ENCODE data around the gene CEP112. TPM values are rescaled to one million over a fixed set of nuclear protein-coding genes. Genes with fewer than 3 reads are reported as not detected.
"Not testable (repeated sequence)": the region's sequence is repeated elsewhere in the genome, so short reads cannot be mapped to it uniquely, and the experiment has no call there.

CEP112 gene
- total RNA-seq, 1 experiment from 2014 or later: 1.3 TPM

DNA sequence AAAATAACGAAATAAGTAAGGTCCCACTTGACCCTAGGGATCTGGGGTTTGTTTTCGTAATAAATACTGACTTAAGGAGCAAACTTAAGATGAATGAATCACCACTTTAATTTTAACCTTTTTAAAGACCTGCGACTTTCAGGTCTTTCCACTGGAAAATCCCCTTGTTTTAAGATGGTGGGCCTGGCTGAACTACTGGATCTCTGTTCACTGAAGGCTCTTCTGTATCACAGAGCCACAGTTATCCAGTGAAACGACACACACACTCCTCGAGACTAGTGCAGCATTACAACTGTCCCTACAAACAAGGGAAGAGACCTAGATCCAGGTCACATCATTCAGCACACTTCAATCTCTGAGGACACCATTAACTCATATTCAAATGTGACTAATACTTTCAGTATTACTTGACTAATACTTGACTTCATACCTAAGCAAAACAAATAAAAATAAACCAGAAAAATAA is 299.0 kb downstream of the CEP112 start:
- no peak for DNase-seq (ENCODE audit: low spot score)

DNA sequence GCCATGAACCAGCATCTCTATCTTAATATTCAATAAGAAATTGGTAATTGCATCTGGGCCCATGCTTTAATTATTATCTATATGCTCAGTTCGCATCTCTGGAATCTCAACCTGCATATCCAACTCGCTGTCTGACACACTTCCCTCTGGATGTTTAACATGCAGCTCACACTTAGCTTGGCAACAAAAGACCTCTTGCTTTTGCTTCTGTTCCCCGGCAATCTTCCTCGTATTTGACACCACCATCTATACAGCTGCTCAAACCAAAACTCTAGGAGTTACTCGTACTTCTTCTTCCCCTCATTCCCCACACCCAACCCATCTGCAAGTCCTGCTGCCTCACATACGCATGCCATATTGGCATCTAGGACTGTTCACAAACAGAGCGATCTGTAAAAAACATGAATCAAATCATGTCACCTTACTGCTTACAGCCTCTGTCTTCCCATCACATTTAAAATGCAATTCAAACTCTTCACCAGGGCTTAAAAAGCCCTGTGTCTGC is 300.6 kb downstream of the CEP112 start:
- no peak for DNase-seq (ENCODE audit: low spot score)

DNA sequence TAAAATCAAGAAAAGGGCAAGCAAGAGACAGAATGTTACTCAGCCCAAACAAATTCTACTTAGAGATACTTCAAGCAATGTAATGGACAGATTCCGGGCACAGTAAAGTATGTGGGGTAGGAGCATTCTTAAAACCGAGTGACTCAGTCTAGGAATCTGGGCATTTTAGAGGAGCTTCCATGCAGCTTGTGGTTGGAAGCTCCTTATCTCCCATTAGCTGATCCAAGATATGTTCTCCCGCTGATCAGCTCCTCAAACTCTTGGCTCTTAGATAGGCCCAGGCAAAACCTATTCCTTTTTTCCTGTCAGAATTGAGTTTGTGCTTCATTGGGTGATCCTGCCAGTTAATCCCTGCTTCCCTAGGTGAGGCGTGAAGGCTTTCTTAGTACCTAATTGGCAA is 303.3 kb downstream of the CEP112 start:
- DNase-seq (ENCODE audit: low spot score): no peak

DNA sequence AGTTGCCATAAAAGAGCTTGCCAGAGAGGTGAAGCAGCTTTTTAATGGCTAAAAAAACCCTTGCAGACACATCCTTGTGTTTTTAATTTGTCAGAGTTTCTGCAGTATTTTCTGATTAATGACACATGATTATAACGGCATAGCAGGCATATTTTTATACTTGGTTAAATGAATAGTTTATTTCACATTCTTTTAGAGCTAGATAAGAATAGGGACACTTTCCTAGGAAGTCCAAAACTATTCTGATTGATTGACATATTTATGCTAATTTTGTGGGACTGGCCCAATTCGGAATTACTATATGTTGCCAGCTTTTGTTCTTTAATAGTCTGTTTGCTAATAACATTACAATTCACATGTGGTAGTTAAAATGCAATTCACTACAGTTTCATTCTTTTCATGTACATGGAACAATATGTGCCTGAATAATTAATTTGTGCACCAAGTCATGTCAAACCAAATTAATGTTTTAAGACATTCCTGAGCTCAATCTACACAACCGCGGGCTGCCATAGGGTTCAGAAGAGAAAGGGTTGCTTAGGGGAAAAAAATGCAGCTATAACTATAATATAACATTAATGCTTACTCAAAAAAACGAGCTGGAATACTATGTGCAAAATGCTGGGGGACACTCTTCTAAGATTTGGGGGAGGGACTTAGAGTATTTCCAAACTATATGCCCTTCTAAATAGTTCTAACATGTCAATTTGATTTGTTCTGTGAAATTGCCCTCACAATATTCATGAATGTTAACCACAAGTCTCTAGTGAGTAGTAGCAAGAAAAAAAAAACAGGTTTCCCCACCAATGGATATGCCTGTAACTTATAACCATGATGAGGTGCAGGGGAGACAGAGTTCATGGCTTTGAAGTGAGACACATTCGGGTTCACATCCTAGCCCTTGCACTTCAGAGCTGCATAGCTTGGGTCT is 305.4 kb downstream of the CEP112 start:
- DNase-seq (ENCODE audit: low spot score): no peak

DNA sequence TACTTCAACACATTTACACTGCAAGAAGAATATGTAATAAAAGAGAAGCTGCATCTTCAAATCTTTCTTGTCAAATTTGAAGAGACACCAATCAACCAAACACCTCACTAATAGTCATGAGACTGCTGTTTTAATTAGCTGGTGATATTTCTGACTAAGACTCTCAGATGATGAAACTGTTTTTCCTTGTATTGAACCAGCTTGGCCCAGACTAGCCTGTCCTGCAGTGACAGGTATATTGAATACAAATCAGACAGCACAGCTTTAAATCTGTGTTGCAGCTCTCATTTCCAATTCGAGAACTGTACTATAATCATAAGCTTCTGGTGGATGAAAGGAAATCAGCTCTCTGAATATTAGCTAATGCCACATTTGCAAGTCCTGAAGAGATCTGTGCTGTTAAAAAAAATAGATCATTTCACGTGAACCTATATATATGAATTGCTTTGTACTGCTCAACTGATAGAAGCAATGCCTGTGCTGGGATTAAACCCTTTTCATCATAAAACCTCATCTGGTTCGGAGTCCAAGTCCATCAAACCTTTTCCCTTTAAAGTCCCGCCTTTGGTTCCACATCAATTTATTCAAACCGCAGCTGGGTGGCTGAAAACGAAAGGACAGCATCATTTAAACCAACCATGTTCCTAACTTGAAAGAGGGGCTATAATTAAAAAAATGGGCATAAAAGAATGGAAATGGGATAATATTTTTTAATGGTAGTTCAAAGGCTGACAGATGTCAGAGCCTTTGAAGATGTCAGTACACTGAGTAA is 306.2 kb downstream of the CEP112 start:
- no peak for DNase-seq (ENCODE audit: low spot score)

DNA sequence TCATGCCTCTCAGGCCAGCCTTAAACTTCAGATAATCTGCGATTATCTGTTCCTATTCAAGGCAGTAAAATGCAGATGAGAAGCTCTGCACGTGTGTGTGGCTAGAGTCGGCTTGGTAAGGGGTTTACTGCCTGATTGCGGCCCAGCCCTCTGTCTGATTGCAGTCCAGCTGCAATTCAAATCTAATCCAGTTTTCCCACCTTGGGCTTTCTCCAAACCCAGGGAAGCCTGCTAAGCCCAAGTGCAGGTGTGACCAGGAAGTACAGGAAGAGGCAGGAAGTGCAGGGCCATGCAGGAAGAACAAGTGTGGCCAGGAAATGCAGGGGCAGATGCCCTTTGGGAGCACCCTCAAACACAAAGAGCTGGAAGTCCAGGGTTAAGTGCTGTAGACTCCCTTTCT is 314.9 kb downstream of the CEP112 start:
- DNase-seq (ENCODE audit: low spot score): no peak

DNA sequence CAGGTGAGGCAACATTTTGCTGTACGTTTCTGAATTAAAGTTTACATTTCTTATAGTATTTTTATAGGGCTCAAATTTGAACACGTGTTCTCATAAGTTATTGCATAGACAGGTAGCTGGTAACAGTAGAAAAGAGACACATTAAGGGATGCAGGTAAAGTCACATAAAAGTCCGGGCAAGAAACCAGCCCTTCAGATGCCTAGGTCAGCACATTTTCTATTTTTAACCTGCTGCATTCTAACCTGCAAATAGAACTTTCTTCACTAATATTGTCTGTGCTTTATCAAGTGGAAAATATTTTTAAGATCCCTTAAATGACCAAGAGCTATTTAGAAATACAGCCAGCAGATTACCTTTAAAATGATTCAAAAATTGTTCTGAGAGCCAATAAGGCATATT is 323.1 kb downstream of the CEP112 start:
- no peak for DNase-seq (ENCODE audit: low spot score)

DNA sequence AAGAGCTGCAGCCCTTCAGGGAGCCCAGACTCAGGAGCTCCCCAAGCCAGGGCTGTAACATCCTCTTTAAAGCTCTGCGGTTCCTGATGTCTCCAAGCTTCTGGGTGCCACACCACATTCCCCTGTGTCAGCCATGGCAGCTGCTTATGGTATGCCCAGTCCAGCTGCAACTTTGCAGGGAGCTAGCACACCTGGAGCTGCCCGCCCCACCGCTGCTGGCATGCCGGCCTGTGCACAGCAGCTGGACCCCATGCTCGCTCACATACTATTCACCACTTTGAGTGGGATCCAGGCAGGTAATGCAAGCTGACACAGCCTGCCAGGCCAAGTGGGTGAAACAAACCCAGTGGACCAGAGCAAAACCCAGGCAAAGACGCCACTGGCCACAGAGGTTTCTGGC is 324.9 kb downstream of the CEP112 start:
- DNase-seq (ENCODE audit: low spot score): no peak

DNA sequence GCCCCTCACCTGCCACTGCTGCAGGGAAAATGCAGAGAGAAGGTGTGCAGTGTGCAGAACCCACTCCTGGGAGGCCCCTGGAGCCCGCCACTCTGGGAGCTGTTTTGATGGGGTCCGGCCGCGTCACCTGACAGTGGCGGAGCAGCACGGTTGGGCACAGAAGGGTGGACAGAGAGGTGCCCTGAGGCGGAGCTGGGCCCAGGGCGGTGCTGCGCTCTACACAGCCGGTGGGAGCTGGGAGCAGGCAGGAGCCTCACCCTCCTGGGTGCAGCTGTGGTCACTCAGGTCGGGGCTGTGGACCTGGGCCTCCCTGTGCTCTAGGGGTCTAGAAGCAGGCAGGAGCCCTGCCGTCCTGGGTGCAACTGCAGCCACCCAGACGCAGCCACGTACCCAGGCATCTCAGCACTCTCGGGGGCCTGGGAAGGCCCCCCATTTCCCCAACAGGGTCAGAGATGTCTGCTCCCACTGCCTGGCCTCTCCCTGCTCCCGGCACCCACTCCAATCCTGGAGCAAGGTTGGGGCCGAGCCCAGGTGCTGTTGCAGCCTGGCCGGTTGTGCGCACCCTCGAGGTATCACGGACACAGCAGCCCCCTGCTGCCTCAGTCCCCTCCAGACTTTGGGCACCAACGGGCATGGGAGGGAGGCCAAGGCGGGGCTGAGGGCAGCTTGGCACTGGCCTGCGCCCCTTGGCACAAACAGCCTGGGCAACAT is 326.1 kb downstream of the CEP112 start:
- DNase-seq (ENCODE audit: low spot score): no peak

DNA sequence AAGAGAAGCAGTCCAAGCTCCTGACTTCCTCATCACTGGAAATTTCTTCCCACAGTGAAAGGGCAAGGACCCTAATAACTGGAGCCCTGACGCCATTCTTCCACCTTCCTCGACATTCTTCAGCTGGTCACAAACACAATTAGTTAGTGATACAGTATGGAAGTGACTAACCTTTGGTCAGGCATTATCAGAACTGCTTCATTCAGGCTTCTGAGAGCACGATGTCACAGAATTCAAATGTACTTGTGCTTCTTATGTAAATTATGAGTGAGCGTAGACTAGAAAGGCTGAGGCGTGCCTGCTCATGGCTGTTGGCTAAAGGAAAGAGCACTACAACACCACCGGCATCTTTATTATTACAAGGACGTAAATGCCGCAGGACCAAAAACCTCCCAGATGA is 327.5 kb downstream of the CEP112 start:
- DNase-seq (ENCODE audit: low spot score): no peak

DNA sequence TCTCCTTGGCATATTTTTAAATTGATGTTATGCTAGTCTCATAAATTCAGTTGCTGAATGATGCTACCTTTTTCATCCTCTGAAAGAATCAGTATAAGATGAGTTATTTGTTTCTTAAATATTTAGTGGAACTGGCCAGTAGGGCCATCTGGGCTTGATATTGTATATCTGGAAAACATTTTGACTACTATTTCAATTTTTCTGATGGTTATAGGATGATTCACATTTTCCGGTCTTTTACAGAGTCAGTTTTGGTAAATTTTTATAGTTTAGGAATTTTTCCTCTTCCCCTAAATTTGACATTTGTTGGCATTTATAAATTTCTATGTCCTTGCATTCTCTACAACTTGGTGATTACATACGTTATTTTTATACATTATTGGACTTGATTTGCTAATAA is 334.2 kb downstream of the CEP112 start:
- DNase-seq (ENCODE audit: low spot score): no peak

DNA sequence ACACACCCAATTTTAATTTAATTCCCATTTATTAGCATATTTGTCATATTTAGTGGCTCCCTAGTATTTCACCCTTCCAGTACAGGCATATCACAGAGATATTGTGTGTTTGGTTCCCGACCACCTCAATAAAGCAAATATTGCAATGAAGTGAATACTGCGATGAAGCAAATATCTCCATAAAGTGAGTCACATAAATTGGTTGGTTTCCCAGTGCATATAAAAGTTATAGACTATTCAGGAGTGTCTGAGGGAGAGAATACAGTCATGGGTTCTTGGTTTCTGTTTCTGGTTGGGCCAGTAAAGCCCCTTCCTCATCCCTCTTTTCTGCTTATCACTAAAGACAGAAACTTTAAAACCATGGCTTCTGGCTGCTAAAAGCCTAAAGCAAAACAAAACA is 335.1 kb downstream of the CEP112 start:
- no peak for DNase-seq (ENCODE audit: low spot score)

DNA sequence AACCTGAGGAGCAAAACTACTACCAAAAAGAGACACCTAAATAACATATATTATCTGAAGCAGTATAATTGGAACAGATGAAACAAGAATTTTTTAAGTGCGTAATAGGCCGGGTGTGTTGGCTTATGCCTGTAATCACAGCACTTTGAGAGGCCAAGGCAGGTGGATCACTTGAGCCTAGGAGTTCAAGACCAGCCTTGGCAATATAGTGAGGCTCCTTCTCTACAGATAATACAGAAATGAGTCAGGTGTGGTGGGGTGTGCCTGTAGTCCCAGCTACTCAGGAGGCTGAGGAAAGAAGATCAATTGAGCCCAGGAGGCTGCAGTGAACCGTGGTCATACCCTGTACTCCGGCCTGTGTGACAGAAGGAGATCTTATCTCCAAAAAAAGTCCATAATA is 336.3 kb downstream of the CEP112 start:
- DNase-seq (ENCODE audit: low spot score): no peak

DNA sequence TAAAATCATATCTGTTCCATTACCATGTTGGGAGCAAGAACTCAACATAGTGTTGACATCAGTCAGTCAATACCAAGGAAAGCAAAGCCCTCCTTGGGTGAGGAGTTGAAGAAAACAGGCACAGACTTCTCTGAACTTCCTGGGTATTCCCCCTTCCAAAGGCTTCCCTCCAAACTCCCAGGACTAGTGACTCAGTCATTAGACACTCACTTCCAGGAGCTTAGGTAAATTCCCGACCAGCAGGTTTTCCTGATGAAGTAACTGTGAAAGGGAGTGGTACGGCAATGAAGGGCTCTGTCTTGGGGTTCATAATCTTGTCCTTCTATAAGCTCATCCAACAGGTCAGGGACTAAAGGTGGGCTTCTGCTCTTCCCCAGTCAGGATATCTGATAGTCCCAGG is 336.7 kb downstream of the CEP112 start:
- DNase-seq (ENCODE audit: low spot score): peak; percentile 64

DNA sequence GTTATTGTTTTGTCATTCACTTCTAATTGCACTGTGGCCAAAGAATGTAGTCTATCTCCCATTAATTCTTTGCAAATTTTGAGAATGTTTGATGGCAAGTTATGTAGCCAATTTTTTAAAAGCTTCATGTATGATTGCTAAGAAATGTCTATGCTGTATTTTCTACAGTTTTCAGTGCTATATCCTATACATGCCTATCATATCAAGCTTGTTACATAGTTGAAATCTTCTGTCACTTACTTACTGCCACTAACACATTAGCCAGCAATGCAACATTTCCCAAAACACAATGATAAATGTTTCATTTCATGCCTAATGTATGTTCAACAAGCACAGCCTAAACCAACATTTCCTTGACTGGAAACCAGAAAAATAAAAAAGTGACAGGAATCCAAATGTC is 338.1 kb downstream of the CEP112 start:
- DNase-seq (ENCODE audit: low spot score): no peak

DNA sequence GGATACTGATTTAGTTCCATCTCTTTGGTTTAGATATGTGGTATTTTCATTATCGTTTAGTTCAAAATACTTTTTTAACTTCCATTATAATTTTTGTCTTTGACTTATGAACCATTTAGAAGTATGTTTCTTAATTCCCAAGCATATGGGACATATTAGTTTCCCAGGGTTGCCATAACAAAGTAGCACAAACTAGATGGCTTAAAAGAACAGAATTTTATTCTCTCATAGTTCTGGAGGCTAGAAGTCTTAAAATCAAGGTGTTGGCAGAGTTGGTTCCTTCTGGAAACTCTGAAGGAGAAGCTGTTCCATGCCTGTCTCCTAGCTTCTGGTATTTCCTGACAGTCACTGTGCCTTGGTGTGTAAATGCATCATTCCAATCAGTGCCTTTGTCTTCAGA is 339.0 kb downstream of the CEP112 start:
- DNase-seq (ENCODE audit: low spot score): no peak

DNA sequence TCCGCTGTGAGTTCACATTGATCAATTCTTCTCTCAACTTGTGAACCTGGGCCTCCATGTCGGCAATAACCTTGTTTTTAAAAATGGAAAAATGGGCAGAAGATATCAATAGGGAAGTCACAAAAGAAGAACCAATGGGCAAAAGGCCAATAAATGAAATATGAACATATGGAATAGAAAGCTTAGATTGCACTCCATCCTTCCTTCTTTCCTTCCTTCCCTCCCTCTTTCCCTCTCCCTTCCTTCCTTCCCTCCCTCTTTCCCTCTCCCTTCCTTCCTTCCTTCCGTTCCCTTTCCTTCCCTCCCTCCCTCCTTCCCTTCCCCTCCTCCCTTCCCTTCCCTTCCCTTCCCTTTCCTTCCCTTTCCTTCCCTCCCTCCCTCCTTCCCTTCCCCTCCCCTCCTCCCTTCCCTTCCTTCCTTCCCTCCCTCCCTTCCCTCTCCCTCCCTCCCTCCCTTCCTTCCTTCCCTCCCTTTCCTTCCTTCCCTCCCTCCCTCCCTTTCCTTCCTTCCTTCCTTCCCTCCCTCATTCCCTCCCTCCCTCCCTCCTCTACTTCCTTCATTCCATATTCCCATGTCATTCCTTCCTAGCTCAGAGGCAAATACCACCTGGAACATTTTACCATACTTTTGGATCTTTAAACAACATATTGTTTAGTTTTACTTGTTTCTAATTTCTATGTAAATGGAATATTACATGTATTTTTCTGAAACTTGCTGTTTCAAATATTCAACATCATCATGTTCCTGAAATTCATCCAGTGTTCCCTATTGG is 339.8 kb downstream of the CEP112 start:
- no peak for DNase-seq (ENCODE audit: low spot score)

DNA sequence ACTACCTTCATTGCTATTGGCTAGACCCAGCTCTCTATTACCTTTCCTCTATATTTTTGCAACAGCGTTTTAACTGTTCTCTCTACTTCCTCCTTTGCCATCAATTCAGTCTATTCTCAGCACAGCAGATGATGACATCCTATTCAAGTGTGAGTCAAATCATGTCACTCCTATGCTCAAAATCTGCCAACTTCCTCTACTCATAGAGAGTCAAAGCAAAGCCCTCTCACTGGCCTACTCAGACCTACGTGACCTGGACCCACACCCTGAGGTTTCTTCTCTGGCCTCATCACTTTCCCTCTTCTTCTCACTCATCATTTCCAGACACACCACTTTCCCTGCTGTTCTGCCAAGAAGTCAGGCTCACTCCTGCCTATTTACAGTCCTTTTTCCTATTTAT is 341.4 kb downstream of the CEP112 start:
- DNase-seq (ENCODE audit: low spot score): no peak

DNA sequence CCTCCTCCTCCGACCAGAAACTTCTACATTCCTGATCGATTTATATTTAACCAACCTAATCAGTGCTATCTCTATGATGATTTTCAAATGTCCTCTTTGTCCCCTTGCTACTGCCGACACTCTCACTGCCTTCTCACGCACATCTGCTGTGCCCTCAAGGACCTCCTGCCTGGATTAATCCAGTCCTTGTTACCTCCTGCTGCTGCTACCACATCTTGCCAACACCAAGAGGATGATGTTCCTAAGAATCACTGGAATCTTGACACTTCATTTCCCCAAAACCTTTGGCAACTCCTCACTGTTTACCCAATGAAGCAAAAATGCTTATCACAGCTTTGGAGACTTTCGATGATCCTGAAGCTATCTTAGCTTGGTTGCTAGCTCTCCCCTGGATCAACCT is 343.2 kb downstream of the CEP112 start:
- no peak for DNase-seq (ENCODE audit: low spot score)

DNA sequence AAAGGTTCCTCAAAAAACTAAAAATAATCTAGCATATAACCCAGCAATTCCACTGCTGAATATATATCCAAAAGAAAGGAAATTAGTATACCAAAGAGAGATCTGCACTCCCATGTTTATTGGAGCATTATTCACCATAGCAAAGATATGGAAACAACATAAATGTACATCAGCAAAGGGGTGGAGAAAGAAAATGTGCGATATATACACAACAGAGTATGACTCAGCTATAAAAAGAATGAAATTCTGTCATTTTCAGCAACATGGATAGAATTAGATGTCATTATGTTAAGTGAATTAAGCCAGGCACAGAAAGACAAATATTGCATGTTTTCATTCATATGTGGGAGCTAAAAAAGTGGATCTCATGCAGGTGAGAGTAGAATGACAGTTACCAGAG is 350.8 kb downstream of the CEP112 start:
- DNase-seq (ENCODE audit: low spot score): no peak

DNA sequence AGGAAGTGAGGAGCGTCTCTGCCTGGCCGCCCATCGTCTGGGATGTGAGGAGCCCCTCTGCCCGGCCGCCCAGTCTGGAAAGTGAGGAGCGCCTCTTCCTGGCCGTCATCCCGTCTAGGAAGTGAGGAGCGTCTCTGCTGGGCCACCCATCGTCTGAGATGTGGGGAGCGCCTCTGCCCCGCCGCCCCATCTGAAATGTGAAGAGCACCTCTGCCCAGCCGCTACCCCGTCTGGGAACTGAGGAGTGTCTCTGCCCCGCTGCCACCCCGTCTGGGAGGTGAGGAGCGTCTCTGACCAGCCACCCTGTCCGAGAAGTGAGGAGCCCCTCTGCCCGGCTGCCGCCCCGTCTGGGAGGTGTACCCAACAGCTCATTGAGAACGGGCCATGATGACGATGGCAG is 354.7 kb downstream of the CEP112 start:
- not testable (repeated sequence) for DNase-seq (ENCODE audit: low spot score)
